ENCODE results near the gene SLC24A3.
"Not testable (repeated sequence)": the region's sequence is repeated elsewhere in the genome, so short reads cannot be mapped to it uniquely, and the experiment has no call there.

The SLC24A3 gene

DNA sequence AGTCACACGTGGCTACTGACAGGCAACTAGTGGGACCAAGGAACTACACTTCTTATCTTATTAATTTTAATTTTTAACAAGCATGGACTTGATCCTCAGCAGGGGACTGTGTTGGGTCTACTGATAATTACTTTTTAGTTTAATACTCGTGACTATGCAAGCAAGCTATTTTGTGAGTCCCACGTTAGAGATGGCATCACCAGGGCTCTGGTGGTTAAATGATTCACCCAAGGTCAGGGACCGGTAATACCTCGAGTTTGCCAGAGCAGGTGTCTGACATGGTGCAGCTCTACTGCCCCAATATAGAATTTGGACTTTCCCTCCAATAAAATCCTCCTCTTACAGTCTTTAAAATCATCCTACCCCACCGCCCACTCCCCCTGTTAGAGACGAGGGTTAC is 447.0 kb downstream of the SLC24A3 start:
- no peak for DNase-seq (ENCODE audit: low read depth in 1 of 2, low spot score in 1 of 2)

DNA sequence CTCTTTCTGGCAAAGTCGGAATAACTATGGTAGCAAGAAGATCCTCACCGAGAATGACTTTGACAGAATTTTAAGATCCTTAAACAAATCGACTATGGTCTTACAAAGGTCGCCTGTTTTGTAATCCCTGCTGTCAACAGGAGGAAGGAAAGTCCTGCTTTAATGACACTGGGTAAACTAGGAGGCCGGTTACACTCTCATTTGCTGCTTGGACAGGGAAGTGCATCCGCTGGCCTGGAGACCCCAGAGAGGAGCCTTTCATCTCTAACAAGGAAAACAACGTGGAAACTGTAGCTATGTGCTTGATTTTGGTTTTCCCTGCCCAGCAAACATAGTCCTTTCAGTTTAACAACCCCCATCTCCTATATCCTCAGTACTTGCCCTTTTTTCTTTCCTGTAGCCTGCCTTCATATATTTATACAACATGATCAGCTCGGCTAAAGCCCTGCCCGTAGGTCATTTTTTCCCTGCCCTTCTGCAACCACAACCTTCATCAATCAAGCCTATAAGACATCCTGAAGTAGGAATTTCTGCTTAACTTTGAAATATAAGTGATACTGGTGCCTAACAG is 448.5 kb downstream of the SLC24A3 start:
- DNase-seq (ENCODE audit: low read depth in 1 of 2, low spot score in 1 of 2), result no peak

DNA sequence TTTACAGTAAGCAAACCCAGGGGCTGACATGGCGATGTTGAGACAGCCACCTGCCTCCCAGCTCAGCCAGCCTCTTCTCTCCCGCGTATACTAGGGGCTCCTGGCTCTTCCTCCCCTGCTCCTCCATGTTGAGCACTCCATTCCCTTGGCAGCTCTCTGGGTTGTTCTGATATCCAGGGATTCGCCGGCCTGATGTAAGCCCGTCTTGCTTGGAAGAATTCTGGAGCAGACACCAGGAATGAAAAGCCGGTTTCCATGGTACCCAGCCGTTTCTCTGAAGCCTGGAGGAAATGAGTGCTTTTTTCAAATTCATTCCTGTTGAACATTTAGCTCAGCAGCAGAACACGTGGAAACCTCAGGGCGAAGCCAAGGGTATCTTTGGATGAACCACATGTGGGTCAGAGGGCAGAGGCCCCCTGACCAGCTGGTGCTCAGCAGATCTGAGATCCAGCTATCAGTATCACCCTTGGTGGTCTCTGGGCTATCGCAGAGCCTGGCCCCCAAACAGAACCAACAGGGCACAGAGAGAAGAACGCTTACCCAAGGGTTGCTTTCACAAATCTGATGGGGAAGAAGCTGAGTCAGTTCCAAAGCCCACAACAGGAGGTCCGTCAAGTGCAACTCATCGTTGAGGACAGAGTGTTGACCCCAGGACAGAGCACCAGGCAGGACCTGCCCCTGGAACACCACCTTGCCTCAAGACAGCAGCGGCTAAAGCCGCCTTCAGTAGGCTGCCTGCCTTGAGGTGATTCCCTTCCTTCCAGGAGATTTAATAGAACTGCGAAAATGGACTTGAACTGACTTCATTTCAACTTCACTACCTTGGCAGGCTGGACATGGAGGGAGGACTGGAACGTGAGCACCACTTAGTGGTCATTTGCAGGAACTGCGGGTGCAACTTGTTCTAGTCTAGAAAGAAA is 449.5 kb downstream of the SLC24A3 start:
- DNase-seq (ENCODE audit: low read depth in 1 of 2, low spot score in 1 of 2), result peak; percentile 3 to 23

DNA sequence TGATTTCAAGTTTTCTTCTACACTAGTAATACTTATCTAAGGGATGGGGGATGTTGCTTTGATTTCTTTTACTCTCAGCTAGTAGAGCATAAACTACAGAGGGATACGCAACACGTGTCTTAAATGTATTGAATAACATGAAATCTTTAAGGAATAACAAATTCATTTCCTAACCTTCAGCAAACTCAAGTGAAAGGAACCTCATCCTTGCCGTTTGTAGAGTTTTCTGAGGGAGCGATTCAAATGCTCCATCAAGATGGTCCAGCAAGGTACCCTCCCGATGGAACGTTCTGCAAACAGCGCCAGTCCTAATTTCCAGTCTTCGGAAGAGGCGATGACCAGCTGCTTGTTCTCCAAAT is 450.2 kb downstream of the SLC24A3 start:
- no peak for DNase-seq (ENCODE audit: low read depth in 1 of 2, low spot score in 1 of 2)

DNA sequence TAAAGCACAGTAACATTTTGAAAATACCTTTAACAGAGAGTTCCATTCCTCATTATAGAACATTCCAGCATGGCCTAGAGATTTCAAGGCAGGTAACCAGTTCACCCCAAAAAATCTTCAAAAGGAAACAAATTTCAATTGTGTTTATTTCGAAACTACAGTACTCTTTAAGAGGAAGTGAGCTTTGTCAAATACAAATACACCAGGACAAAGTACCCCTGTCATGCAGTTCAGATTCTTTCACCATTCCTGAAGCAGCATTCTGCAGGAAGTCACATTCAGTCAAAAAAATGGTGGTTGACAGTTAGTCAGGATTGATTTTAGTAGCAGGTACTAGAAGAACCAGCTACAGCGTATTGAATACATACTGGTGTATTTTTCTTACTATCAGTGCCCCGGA is 456.0 kb downstream of the SLC24A3 start:
- DNase-seq (ENCODE audit: low read depth in 1 of 2, low spot score in 1 of 2), result no peak

DNA sequence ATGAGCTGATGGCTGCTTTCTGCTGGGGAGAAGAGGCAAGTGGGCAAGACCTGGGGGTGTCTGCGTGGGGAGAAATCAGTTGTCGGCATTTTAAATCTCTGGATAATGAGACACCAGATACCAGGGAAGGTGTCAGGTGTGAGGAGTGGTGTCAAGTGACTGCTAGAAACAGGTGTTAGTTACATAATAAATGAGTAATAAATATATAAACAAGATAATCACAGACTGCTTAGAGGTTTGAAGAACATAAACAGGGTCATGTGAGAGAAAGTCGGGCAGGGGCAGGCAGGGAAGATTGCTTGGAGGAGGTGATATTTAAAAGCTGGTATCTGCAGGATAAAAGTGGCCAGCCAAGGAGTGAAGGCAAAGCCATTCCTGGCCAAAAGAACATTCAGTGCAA is 458.4 kb downstream of the SLC24A3 start:
- no peak for DNase-seq (ENCODE audit: low read depth in 1 of 2, low spot score in 1 of 2)

DNA sequence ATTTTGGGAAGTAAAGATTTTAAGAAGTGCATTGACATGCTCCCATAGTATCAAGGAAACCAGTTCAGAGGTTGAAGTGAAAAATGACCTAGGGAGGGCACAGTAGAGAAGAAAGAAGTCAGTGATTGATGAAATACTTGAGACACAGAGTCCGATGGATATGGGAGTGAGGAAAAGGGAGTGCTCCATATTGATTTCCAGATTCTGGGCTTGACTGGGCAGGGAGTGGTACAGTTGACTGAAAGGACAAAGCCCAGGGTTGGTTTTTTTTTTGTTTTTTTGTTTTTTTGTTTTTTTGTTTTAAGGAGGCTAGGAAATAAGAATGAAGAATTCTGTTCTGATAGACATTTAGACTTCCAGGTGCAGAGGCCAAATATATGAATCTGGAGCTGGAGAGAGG is 458.9 kb downstream of the SLC24A3 start:
- no peak for DNase-seq (ENCODE audit: low read depth in 1 of 2, low spot score in 1 of 2)

DNA sequence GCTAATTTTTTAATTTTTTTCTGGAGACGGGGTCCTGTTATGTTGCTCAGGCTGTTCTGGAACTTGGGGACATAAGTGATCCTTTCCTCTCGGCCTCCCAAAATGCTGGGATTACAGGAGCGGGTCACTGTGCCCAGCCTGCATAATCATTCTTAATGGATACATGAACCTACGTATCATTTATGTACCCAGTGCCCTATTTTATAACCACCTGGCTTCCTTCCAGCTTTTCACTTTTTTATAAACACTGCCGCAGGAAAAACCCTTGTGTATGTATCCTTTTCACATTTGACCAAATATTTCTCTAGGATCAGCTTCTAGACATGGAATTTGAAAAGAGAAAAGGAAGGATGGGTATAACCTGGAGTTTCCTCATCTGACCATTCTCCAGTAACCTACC is 460.1 kb downstream of the SLC24A3 start:
- DNase-seq (ENCODE audit: low read depth in 1 of 2, low spot score in 1 of 2), result no peak

DNA sequence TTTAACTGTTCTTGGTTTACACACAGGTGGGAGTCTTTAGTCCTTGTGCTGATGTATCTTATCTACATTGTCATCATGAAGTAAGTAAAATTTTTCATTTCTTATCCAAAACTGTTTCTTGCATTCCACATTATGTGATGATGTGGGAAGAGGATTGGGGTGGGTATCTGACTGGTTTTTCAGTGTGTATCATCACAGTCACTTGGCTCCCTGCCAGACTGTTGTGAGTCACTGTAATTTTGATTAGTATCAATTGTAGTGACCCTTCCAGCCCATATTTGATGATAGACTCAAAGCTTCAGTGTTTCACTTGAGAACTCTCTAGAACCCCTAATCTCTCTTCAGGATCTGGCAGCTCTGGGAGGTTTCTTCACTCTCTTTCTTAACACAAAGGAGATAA is 461.1 kb downstream of the SLC24A3 start:
- no peak for DNase-seq (ENCODE audit: low read depth in 1 of 2, low spot score in 1 of 2)

DNA sequence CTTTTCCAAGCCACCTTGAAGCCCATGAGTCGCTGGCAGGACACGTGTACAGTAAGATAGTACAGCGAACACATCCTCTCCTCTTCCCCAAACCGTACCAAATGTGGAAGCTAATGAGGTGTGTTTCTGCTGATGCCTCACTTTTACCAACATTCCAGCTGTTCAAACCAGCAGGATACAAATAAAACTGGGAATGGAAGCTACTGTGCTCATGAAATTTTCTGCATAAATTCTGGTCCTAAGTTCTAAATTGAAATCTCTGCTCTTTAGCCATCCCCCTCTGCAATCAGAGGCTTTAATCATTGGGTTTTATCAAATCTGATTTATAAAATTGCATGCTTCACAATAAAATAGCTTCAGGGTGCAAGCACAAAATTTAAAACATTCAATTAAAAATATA is 463.8 kb downstream of the SLC24A3 start:
- DNase-seq (ENCODE audit: low read depth in 1 of 2, low spot score in 1 of 2), result no peak

DNA sequence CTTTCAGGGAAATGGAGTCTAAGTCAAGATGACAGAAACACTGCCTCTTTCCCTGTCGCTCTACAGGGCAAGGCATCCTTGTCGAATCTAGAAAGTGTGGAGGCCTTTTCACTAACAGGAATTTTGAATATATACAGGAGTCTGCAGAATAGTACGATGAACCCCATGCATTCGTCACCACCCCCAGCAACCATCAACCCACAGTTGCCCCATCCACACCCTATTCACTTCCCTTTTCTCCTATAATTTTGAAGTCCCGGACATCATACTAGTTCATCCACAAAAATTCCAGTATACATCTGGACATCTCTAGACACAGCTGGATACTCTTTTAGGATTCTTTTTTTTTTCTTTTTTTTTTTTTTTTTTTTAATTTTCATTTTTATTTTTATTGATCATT is 464.9 kb downstream of the SLC24A3 start:
- no peak for DNase-seq (ENCODE audit: low read depth in 1 of 2, low spot score in 1 of 2)

DNA sequence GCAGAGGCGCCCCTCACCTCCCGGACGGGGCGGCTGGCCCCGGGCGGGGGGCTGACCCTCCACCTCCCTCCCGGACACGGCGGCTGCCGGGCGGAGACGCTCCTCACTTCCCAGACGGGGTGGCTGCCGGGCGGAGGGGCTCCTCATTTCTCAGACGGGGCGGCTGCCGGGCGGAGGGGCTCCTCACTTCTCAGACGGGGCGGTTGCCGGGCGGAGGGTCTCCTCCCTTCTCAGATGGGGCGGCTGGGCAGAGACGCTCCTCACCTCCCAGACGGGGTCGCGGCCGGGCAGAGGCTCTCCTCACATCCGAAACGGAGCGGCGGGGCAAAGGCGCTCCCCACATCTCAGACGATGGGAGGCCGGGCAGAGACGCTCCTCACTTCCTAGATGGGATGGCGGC is 466.1 kb downstream of the SLC24A3 start:
- DNase-seq (ENCODE audit: low read depth in 1 of 2, low spot score in 1 of 2), result not testable (repeated sequence)

DNA sequence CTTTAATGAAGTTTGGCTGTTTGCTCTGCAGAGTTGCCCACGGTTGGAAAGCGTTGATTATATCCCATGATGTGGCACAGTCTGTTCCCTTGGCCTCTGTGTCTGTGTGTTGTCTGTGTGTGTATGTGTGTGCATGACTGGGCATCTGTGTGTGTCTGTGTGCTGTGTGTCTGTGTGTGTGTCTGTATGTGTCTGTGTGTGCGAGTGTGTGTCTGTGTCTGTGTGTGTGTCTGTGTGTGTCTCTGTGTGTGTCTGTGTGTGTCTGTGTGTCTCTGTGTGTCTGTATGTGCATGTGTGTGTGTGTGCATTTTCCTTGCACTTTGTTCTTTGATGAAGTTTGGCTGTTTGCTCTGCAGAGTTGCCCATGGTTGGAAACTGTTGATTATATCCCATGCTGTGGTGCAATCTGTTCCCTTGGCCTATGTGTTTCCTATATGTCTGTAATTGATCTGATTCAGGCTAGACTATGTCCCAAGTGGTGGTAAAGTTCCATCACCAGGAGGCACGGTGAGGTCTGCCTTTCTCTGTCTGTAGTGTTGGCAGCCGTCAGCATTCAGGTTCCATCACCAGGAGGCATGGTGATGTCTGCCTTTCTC is 467.6 kb downstream of the SLC24A3 start:
- no peak for DNase-seq (ENCODE audit: low read depth in 1 of 2, low spot score in 1 of 2)

DNA sequence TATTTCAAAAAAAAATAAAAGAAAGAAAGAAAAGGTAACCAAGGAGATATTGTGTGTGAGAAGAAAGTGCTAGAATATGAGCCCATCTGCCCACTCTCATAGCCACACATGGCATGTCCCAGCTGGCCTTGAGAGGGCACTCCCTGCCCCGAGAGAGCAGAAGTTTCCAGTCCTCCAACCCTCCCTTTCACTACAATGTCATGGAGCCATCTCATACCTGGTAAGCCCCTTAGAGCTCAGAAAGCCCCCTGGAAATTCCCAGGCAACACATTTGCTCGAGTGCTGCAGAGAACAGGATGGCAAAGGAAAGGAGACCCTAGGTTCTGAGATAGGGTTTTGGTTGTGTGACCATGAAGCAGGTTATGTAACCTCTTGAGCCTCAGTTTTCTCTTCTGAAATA is 469.8 kb downstream of the SLC24A3 start:
- no peak for DNase-seq (ENCODE audit: low read depth in 1 of 2, low spot score in 1 of 2)

DNA sequence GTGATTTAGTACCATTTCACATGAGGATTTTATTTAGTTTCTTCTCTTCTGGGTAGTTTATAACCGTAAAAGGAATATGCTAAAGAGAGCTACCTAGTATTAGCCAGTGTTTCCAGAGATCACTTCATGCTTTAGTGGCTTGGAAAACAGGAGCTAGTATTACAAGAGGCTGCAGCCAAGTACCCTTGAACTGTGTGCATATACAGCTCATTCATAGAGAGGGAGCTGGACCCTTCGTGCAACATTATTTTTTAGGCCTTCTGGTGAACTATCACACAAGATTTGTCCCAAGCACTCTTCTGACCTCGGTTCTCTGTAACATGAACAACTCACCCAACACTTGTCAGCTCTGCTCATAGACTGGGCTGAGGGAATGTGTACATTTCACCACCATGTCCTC is 470.7 kb downstream of the SLC24A3 start:
- no peak for DNase-seq (ENCODE audit: low read depth in 1 of 2, low spot score in 1 of 2)

DNA sequence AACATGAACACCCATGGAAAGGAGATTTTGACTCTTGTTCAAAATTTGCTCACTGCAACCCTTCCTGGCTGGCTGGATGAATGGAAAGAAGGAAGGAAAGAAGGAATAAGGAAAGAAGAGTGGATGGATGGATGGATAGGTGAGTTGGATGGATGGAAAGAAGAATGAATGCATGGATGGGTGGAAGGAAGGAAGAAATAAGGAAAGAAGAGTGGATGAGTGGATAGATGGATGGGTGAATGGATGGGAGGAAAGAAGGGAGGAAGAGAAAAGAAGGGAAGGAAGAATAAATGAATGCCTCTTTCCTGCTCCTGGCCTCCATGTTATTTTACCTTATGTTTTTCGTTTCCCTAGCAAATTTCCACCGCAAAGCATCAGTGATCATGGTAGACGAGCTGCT is 471.4 kb downstream of the SLC24A3 start:
- DNase-seq (ENCODE audit: low read depth in 1 of 2, low spot score in 1 of 2), result no peak

DNA sequence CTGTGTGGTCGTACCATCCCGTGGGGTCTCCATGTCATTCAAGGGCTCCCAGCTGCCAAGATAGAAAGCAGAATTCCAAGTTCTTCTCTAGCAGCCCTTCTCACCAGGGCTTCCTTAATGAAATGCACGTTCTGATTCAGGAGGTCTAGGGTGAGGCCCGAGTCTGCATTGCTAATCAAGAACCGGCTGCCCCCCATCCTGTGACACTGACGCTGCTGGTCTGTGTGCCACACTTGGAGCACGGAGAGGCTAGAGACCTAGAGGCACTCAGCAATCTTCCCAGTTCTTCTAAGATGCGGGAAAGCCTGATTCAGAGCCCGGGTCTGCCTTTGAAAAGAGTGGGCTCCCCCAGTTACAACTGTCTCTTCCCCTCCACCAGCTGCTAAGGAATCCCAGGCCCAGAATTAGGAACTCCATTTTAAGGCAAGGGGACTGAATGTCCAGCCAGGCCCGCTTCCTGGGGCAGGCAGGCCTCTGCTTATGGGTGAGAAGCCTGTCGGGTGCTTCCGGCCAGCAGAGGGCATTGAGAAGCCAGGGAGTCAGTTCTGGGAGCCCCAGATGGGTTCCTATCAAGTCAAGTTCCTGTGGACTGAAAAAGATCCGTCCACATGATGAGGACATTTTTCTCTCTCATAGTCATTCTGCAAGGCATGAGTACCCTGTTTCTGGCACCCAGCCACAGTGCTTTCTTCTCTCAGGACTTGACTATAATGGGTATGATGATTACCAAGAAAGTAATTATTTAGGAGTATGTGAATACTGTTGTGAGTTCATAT is 475.8 kb downstream of the SLC24A3 start:
- DNase-seq (ENCODE audit: low read depth in 1 of 2, low spot score in 1 of 2), result no peak

DNA sequence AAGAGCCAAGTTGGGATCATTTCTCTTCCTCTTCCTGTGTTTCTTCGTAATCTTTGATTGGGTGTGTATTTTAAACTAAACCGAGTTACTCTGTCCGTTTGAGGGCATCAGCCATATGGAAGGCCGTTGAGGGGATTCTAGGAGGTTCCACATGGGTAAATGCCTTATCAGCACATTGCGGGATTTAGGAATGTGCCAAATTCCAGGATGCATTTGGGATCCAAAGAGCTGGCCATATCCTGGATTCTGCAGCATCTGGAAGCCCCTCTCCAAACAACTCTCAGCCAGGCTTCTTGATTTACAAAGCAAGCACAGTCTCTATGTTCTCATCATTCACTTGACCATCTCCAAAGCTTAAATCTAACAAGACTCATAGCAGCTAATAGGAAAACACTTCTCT is 478.0 kb downstream of the SLC24A3 start:
- no peak for DNase-seq (ENCODE audit: low read depth in 1 of 2, low spot score in 1 of 2)

DNA sequence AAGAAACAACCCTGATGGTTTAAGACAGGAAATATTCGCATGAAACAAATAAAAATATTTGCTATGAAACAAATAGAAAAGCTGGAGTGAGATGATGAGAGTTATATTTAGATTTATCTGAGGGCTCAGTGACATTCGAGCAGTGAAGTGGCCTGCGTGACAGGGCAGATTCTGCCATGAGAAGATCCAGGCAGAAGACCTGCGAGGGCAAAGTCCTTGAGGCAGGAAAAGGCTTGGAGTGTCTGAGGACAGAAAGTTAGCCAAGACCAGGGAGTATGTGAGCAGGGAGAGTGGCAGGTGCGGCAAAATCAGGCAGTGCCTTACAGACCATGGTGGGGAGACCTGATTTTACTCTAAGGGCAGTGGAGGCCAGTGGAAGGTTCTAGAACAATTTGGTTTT is 478.7 kb downstream of the SLC24A3 start:
- no peak for DNase-seq (ENCODE audit: low read depth in 1 of 2, low spot score in 1 of 2)

DNA sequence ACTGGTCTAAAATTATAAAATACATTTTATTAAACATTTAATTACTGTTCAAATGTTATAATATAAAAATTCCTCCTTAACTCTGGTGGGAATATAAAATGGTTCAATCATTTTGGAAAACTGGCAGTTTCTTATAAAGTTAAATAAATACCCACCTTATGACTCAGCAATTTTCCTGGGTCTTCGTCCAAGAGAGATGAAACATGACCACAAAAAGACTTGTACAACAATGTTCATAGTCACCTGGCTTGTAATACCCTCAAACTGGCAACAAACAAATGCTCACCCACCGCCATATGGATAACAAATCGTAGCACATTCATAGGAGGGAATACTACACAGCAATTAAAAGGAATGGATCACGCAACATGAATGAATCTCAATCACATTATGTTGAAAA is 479.7 kb downstream of the SLC24A3 start:
- DNase-seq (ENCODE audit: low read depth in 1 of 2, low spot score in 1 of 2), result no peak

DNA sequence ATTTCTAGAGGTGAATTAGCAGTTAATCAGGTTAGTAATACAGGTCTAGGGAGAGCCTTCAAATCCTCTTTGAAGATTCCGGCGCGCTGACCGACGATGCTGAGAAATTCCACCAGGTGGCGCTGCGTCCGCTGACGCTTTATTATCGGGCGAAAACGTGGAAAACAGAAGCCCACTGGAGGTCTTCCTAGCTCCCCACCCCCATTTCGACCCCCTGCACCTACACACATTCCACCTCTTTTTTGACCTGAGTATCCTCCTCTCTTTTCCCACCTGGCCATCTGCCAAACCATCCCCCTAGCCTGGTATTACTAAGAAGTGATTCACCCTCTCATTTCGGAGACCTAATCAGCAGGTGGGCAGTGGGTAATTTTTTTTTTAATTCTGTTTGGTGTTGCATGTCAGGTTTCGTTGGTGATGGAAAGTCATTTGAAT is 480.3 kb downstream of the SLC24A3 start:
- DNase-seq (ENCODE audit: low read depth in 1 of 2, low spot score in 1 of 2), result peak; percentile 6 to 21

DNA sequence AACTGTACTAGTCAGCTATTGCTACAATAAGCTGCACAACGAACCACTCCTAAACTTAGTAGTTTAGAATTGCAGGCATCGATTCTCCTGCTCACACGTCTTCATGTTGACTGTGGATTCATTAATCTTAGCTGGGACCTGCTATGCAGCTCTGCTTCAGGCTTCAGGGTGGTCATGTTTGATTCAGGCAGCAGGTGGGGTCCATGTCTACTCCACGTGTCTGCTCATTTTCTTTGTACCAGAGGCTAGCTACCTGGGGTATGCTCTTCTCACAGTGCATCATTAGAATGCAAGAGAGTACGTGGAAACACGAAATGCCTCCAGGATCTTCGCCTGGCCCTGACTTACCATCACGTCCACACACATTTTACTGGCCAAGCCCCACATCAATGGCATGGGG is 481.1 kb downstream of the SLC24A3 start:
- DNase-seq (ENCODE audit: low read depth in 1 of 2, low spot score in 1 of 2), result no peak
